A549 (cell line): ENCODE measurements around the gene EVA1C. TPM values are rescaled to one million over a fixed set of nuclear protein-coding genes. Genes with fewer than 3 reads are reported as not detected.
A peak's percentile ranks its signal among the peaks of the same experiment; 100 is the strongest.

ENCODE experiments used
- ATAC-seq, 2 experiments: fragments of 200-7000 bp in 1 of 2; fragments of >200 bp in 1 of 2; cut with Nextera tagmentation in 1 of 2; cut with Tn5 transposase in 1 of 2; 3 replicates each; pipeline versions ENCODE4 v1.8.0 to v1.9.1; 2018 to 2020; ENCODE audit warnings: mild to moderate bottlenecking in 1 of 2, moderate library complexity in 1 of 2
- CTCF ChIA-PET: fragments of 300-600 bp; sonication (Branson Sonifier 250); formaldehyde crosslinking; extraction: SDS; loops from one replicate; lab custom pipeline; 2021; ENCODE audit warnings: antibody characterized with exemption, inconsistent platforms; lab: Yijun Ruan, JAX
- POLR2A ChIA-PET: fragments of 350-600 bp; formaldehyde crosslinking; extraction: SDS; loops from one replicate; lab custom pipeline; 2021; ENCODE audit warnings: antibody characterized with exemption, inconsistent platforms; lab: Yijun Ruan, JAX
- DNase-seq, 2 experiments: peaks; one replicate each; pipeline versions ENCODE4 v3.0.0 to v3.0.0-alpha.2; 2011 to 2016; ENCODE audit warnings: low read depth in 1 of 2, low spot score in 1 of 2
- FAIRE-seq: peaks from 2 replicates; lab custom pipeline; 2011; peaks lifted over from hg19 to GRCh38; lab: Jason Lieb, UNC
- H3K27ac ChIP-seq, 2 experiments: fragments of >200 bp; sonication (Bioruptor Twin); formaldehyde crosslinking; 3 replicates each; pipeline ENCODE4 v1.5.1; 2016 to 2017
- H3K4me1 ChIP-seq: fragments of >200 bp; sonication (Bioruptor Twin); formaldehyde crosslinking; 3 replicates; pipeline ENCODE4 v1.6.1; 2016
- H3K4me2 ChIP-seq: fragments of >200 bp; sonication (Bioruptor Twin); formaldehyde crosslinking; 3 replicates; pipeline ENCODE4 v1.6.1; 2016
- H3K4me3 ChIP-seq: fragments of >200 bp; sonication (Bioruptor Twin); formaldehyde crosslinking; 3 replicates; pipeline ENCODE4 v1.5.1; 2016
- H3K9me3 ChIP-seq: fragments of >200 bp; sonication (Bioruptor Twin); formaldehyde crosslinking; 3 replicates; pipeline ENCODE4 v1.6.1; 2016
- BHLHE40 ChIP-seq: IDR thresholded peaks from 2 replicates; pipeline ENCODE4 v1.6.1; 2012; ENCODE audit warnings: low read depth, low read length, inconsistent platforms
- CBX2 ChIP-seq: fragments of 200-600 bp; sonication (generic); IDR thresholded peaks from 2 replicates; pipeline ENCODE4 v1.6.1; 2016; ENCODE audit warnings: low read depth, mild to moderate bottlenecking, borderline replicate concordance
- CHD4 ChIP-seq: fragments of 200-600 bp; sonication (generic); IDR thresholded peaks from 2 replicates; pipeline ENCODE4 v1.6.1; 2016; ENCODE audit warnings: antibody characterized with exemption, mild to moderate bottlenecking, borderline replicate concordance
- EHMT2 ChIP-seq: fragments of 200-600 bp; sonication (generic); IDR thresholded peaks from 2 replicates; pipeline ENCODE4 v1.6.1; 2016; ENCODE audit warnings: antibody characterized with exemption, low read depth, mild to moderate bottlenecking, moderate library complexity
- ELK1 ChIP-seq: fragments of 150-350 bp; IDR thresholded peaks from 2 replicates; pipeline ENCODE4 v1.6.1; 2014; ENCODE audit warnings: low read depth, mild to moderate bottlenecking, low read length
- EP300 ChIP-seq, 2 experiments: fragments of >200 bp; sonication (Bioruptor Twin); formaldehyde crosslinking; IDR thresholded peaks; 2 replicates in 1 of 2; 3 replicates in 1 of 2; pipeline ENCODE4 v1.6.1; 2016 to 2017
- ESRRA ChIP-seq: fragments of 150-350 bp; IDR thresholded peaks from 2 replicates; pipeline ENCODE4 v1.6.1; 2014; ENCODE audit warnings: mild to moderate bottlenecking, low read length, borderline replicate concordance
- FOSB ChIP-seq: fragments of 250-450 bp; sonication (Bioruptor Pico); IDR thresholded peaks from 2 replicates; pipeline ENCODE4 v1.5.0; 2020; ENCODE audit warnings: mild to moderate bottlenecking, moderate library complexity
- GATA3 ChIP-seq: IDR thresholded peaks from 2 replicates; pipeline ENCODE4 v1.6.1; 2012; ENCODE audit warnings: borderline replicate concordance
- HDAC2 ChIP-seq: fragments of 200-600 bp; sonication (generic); IDR thresholded peaks from 2 replicates; pipeline ENCODE4 v1.6.1; 2016
- HOXA7 ChIP-seq: fragments of 250-450 bp; sonication (Bioruptor Pico); IDR thresholded peaks from 2 replicates; pipeline ENCODE4 v1.5.0; 2020; ENCODE audit warnings: mild to moderate bottlenecking, moderate library complexity
- HOXB13 ChIP-seq: fragments of 250-450 bp; sonication (Bioruptor Pico); IDR thresholded peaks from 2 replicates; pipeline ENCODE4 v1.5.0; 2020; ENCODE audit warnings: low read depth, mild to moderate bottlenecking, moderate library complexity
- HOXB5 ChIP-seq: fragments of 250-450 bp; sonication (Bioruptor Pico); IDR thresholded peaks from 2 replicates; pipeline ENCODE4 v1.5.0; 2020; ENCODE audit warnings: mild to moderate bottlenecking, moderate library complexity
- JUN ChIP-seq, 2 experiments: fragments of >200 bp; sonication (Bioruptor Twin); formaldehyde crosslinking; IDR thresholded peaks; 2 replicates in 1 of 2; 3 replicates in 1 of 2; pipeline ENCODE4 v1.6.1; 2016 to 2017
- KDM1A ChIP-seq: fragments of 200-600 bp; sonication (generic); IDR thresholded peaks from 2 replicates; pipeline ENCODE4 v1.6.1; 2016; ENCODE audit warnings: low read depth, mild to moderate bottlenecking
- KDM5A ChIP-seq: fragments of 200-600 bp; sonication (generic); IDR thresholded peaks from 2 replicates; pipeline ENCODE4 v1.6.1; 2016; ENCODE audit warnings: antibody characterized with exemption, mild to moderate bottlenecking
- MAFK ChIP-seq: fragments of 450-650 bp; IDR thresholded peaks from 2 replicates; pipeline ENCODE4 v1.6.1; 2014; ENCODE audit not compliant: partially characterized antibody
- MYC ChIP-seq: IDR thresholded peaks from 2 replicates; pipeline ENCODE4 v1.6.1; 2012; ENCODE audit warnings: mild to moderate bottlenecking, inconsistent platforms, low read length, improper control_type of control experiment, borderline replicate concordance
- NFE2L2 ChIP-seq: fragments of 150-350 bp; conservative IDR thresholded peaks from 2 replicates; pipeline ENCODE4 v1.6.1; 2014; ENCODE audit warnings: low read length
- NPAS2 ChIP-seq: fragments of 250-450 bp; sonication (Bioruptor Pico); IDR thresholded peaks from 2 replicates; pipeline ENCODE4 v1.8.0; 2022; ENCODE audit warnings: mild to moderate bottlenecking, moderate library complexity, borderline replicate concordance
- PHF8 ChIP-seq: fragments of 200-600 bp; sonication (generic); IDR thresholded peaks from 2 replicates; pipeline ENCODE4 v1.6.1; 2016; ENCODE audit warnings: low read depth, mild to moderate bottlenecking, antibody characterized with exemption, moderate library complexity, borderline replicate concordance
- POLR2A ChIP-seq: IDR thresholded peaks from 2 replicates; pipeline ENCODE4 v1.6.1; 2012; ENCODE audit warnings: mild to moderate bottlenecking, low read length
- POLR2AphosphoS2 ChIP-seq: conservative IDR thresholded peaks from 2 replicates; pipeline ENCODE4 v1.6.1; 2012; ENCODE audit warnings: low read length, improper control_type of control experiment, inconsistent platforms
- RAD21 ChIP-seq, 2 experiments: fragments of >200 bp in 1 of 2; sonication (Bioruptor Twin) in 1 of 2; formaldehyde crosslinking in 1 of 2; IDR thresholded peaks in 1 of 2; conservative IDR thresholded peaks in 1 of 2; 2 replicates in 1 of 2; 3 replicates in 1 of 2; pipeline ENCODE4 v1.6.1; 2012 to 2018; ENCODE audit warnings: inconsistent platforms in 1 of 2
- ZFP36 ChIP-seq: fragments of 450-650 bp; IDR thresholded peaks from 2 replicates; pipeline ENCODE4 v1.6.1; 2014; ENCODE audit warnings: borderline replicate concordance; ENCODE audit not compliant: partially characterized antibody
- WGBS: methylation state at CpG from one replicate; pipeline ENCODE4 v1.1.6; 2017; ENCODE audit errors: missing lambda C conversion rate; 5-methylcytosine and 5-hydroxymethylcytosine counted together
- polyA plus RNA-seq, 4 experiments: library from polyadenylated mRNA; depleted of rRNA in 3 of 4; stranded (reverse); fragments of >200 nt; fragmentation: RNase III in 1 of 4; extraction: RNeasy Plus Mini Kit Qiagen cat#74134 plus additional on column Dnase treatment in 1 of 4; gene quantifications; 2 replicates in 3 of 4; 3 replicates in 1 of 4; pipeline ENCODE4 v1.2.3, GENCODE V29; 2011 to 2017
- TF ChIP-seq, protein P1 (sequence below): fragments of 200-600 bp; sonication (generic); IDR thresholded peaks from 2 replicates; pipeline ENCODE4 v1.6.1; 2016; ENCODE audit warnings: antibody characterized with exemption, mild to moderate bottlenecking, moderate library complexity
- TF ChIP-seq, protein P2 (sequence below): fragments of 250-450 bp; sonication (Bioruptor Pico); IDR thresholded peaks from 2 replicates; pipeline ENCODE4 v1.5.0; 2021; ENCODE audit warnings: mild to moderate bottlenecking, moderate library complexity, borderline replicate concordance

The EVA1C gene
- polyA plus RNA-seq, 2 of the 4 experiments (the other 2 are of a cell fraction) = 41.1 to 48.0 TPM

- POLR2A ChIA-PET = no interaction called here
- CTCF ChIA-PET = interaction anchor here (0.7 to 1.7 kb wide), 5 partner anchors 12 to 238 kb away, joined by 3 to 6 read pairs (median 4); no protein-coding TSS in a partner anchor
- no peak for FAIRE-seq
- H3K4me1 ChIP-seq = peaks cover 5% of the 10 kb centered on the region; the same call in 2 of the 3 replicates
- no peak for ATAC-seq
- H3K9me3 ChIP-seq = no peaks in the 10 kb centered on the region
- H3K27ac ChIP-seq = no peak overlapping the region
- H3K4me3 ChIP-seq = no peak overlapping the region
- no peak overlapping the region for H3K4me2 ChIP-seq
- no peak for DNase-seq
- TF ChIP-seq JUN (IDR thresholded peaks at IDR 0.05) (no peak), HDAC2 (no peak), CHD4 (no peak), GATA3 (no peak), CBX2 (no peak), EHMT2 (no peak), MAFK (no peak), ESRRA (no peak), NFE2L2 (no peak), POLR2AphosphoS2 (no peak)
- TF ChIP-seq, protein P1, sequence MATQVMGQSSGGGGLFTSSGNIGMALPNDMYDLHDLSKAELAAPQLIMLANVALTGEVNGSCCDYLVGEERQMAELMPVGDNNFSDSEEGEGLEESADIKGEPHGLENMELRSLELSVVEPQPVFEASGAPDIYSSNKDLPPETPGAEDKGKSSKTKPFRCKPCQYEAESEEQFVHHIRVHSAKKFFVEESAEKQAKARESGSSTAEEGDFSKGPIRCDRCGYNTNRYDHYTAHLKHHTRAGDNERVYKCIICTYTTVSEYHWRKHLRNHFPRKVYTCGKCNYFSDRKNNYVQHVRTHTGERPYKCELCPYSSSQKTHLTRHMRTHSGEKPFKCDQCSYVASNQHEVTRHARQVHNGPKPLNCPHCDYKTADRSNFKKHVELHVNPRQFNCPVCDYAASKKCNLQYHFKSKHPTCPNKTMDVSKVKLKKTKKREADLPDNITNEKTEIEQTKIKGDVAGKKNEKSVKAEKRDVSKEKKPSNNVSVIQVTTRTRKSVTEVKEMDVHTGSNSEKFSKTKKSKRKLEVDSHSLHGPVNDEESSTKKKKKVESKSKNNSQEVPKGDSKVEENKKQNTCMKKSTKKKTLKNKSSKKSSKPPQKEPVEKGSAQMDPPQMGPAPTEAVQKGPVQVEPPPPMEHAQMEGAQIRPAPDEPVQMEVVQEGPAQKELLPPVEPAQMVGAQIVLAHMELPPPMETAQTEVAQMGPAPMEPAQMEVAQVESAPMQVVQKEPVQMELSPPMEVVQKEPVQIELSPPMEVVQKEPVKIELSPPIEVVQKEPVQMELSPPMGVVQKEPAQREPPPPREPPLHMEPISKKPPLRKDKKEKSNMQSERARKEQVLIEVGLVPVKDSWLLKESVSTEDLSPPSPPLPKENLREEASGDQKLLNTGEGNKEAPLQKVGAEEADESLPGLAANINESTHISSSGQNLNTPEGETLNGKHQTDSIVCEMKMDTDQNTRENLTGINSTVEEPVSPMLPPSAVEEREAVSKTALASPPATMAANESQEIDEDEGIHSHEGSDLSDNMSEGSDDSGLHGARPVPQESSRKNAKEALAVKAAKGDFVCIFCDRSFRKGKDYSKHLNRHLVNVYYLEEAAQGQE = no peak
- 94% methylated on average over 6 of the region's 7 CpGs for WGBS
Measured at GRCh38 chr21:32364387-32364786, 48.1 kb upstream of the EVA1C start.

- no peak overlapping the region for H3K27ac ChIP-seq
- no peak for TF ChIP-seq ELK1
- TF ChIP-seq HOXB13 (CRISPR knock-in tag) = no peak
- TF ChIP-seq KDM1A = no peak
- TF ChIP-seq HDAC2 = no peak
- H3K9me3 ChIP-seq = no peaks in the 10 kb centered on the region
- no peak overlapping the region for H3K4me2 ChIP-seq
- ATAC-seq = peak; percentile 46 to 59; a peak in 2 of 6 replicates
- ChIA-PET POLR2A (no interaction called here), CTCF (interaction anchor here (0.7 to 1.7 kb wide), 4 partner anchors 11 to 237 kb away, joined by 3 to 6 read pairs (median 4); no protein-coding TSS in a partner anchor)
- FAIRE-seq = no peak
- peaks cover 6% of the 10 kb centered on the region; the same call in 2 of the 3 replicates for H3K4me1 ChIP-seq
- H3K4me3 ChIP-seq = no peak overlapping the region
- no peak for DNase-seq
- WGBS = 100% methylated on average over 4 of the region's 4 CpGs
Measured at GRCh38 chr21:32364796-32365195, 47.7 kb upstream of the EVA1C start.

GRCh38 chr21:32366191-32366590 is 46.3 kb upstream of the EVA1C start:
- Histone ChIP-seq H3K9me3 (no peaks in the 10 kb centered on the region), H3K4me2 (no peak overlapping the region), H3K4me3 (no peak overlapping the region), H3K4me1 (peaks cover 9% of the 10 kb centered on the region; the same call in 2 of the 3 replicates), H3K27ac (no peak overlapping the region)
- WGBS = 81% methylated on average over 4 of the region's 4 CpGs
- ChIA-PET CTCF (no interaction called here), POLR2A (no interaction called here)
- TF ChIP-seq HOXB5 (CRISPR knock-in tag) (no peak), POLR2A (no peak), HDAC2 (no peak), MYC (no peak), FOSB (CRISPR knock-in tag) (no peak), KDM5A (no peak), EP300 (IDR thresholded peaks at IDR 0.05) (no peak), EHMT2 (no peak), NFE2L2 (no peak), CBX2 (no peak), NPAS2 (CRISPR knock-in tag) (no peak), HOXA7 (CRISPR knock-in tag) (no peak), ZFP36 (no peak), KDM1A (no peak), RAD21 (conservative IDR thresholded peaks at IDR 0.05 in 1 of 2, IDR thresholded peaks at IDR 0.05 in 1 of 2) (no peak), BHLHE40 (no peak), PHF8 (no peak)
- TF ChIP-seq, protein P2, sequence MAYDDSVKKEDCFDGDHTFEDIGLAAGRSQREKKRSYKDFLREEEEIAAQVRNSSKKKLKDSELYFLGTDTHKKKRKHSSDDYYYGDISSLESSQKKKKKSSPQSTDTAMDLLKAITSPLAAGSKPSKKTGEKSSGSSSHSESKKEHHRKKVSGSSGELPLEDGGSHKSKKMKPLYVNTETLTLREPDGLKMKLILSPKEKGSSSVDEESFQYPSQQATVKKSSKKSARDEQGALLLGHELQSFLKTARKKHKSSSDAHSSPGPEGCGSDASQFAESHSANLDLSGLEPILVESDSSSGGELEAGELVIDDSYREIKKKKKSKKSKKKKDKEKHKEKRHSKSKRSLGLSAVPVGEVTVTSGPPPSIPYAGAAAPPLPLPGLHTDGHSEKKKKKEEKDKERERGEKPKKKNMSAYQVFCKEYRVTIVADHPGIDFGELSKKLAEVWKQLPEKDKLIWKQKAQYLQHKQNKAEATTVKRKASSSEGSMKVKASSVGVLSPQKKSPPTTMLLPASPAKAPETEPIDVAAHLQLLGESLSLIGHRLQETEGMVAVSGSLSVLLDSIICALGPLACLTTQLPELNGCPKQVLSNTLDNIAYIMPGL (CRISPR knock-in tag) = no peak
- ATAC-seq (no peak), DNase-seq (no peak), FAIRE-seq (no peak)
